ENCODE results near the gene MED1. TPM values are rescaled to one million over a fixed set of nuclear protein-coding genes. Genes with fewer than 3 reads are reported as not detected.
"Not testable (repeated sequence)": the region's sequence is repeated elsewhere in the genome, so short reads cannot be mapped to it uniquely, and the experiment has no call there.

The MED1 gene
- polyA plus RNA-seq (2013, experiment 1 of 4), result 55.0 TPM
- 64.9 TPM for polyA plus RNA-seq (2013, experiment 2 of 4)
- 37.8 TPM for polyA plus RNA-seq (2013, experiment 3 of 4)
- 44.0 TPM for polyA plus RNA-seq (2013, experiment 4 of 4)

DNA sequence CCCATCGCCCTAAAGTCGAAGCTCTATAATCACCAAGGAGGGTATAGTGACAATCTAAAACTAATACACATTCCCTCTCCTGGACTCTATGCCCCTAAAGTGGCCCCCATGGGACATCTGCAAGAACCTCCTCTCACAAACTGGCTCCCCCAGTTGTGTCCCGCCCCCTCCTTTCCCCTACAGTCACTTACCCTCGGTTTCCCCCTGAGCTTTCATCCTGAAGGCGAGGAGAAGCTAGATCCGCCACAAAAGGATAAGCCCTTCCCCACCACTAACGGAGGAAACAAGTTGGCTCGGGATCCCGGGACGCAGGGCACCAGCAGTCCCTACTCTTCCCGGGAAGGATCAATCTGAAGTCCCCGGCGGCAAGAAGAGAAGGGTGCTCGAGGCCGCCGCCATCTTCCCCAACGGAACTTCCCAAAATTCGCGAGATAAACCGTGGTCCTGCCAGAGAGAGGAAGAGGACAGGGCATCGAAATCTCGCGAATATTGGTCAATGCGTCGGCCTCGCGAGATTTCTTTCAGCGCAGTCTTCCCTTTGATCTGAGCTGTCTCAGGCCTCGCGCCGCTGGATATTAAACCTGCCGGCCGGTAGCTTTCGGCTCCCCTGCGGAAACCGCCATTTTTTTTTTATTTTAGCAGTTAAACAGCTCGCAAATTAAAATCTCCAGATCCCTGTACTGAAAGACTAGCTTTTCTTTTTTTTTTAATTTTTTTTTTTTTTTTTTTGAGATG lies at the start of gene MED1:
TSS of gene MED1 (minus strand) at position 417 of the 735 bp plus-strand sequence. CDS start at position 216, 201 bp downstream.
- WGBS, 2 experiments, result 1% methylated on average over 37 of the region's 37 CpGs
- H3K36me3 ChIP-seq (ENCODE audit: control insufficient read depth, insufficient read depth, low read length), result peaks cover 15% of the 10 kb centered on the region
- H3K27me3 ChIP-seq (ENCODE audit: control insufficient read depth, insufficient read depth, low read length, poor library complexity, severe bottlenecking), result no peaks in the 10 kb centered on the region
- H3K9me3 ChIP-seq (ENCODE audit: control insufficient read depth, low read length), result no peaks in the 10 kb centered on the region
- H3K4me3 ChIP-seq (ENCODE audit: insufficient read depth, low read depth, low read length), result peak within 1 kb of the TSS; percentile 93
- H3K4me1 ChIP-seq (ENCODE audit: control insufficient read depth, insufficient read depth, low read length), result peaks cover 6% of the 10 kb centered on the region
- H3K27ac ChIP-seq (ENCODE audit: insufficient read depth, low read depth, low read length, poor library complexity, severe bottlenecking), result peak within 1 kb of the TSS; percentile 73

- not testable (repeated sequence) for H3K4me1 ChIP-seq (ENCODE audit: control insufficient read depth, insufficient read depth, low read length); H3K27me3 ChIP-seq (ENCODE audit: control insufficient read depth, insufficient read depth, low read length, poor library complexity, severe bottlenecking); H3K27ac ChIP-seq (ENCODE audit: insufficient read depth, low read depth, low read length, poor library complexity, severe bottlenecking); H3K9me3 ChIP-seq (ENCODE audit: control insufficient read depth, low read length); H3K4me3 ChIP-seq (ENCODE audit: insufficient read depth, low read depth, low read length)
- WGBS, 2 experiments, result 93 to 94% methylated on average over 12 of the region's 12 CpGs
- peaks cover 34% of the 10 kb centered on the region for H3K36me3 ChIP-seq (ENCODE audit: control insufficient read depth, insufficient read depth, low read length)
Observed at GRCh38 chr17:39496921-39497320, 45.9 kb upstream of the MED1 start.

GRCh38 chr17:39487946-39488345 lies 36.9 kb upstream of the MED1 start:
- Histone ChIP-seq H3K4me1 (ENCODE audit: control insufficient read depth, insufficient read depth, low read length) (no peaks in the 10 kb centered on the region), H3K9me3 (ENCODE audit: control insufficient read depth, low read length) (no peaks in the 10 kb centered on the region), H3K27me3 (ENCODE audit: control insufficient read depth, insufficient read depth, low read length, poor library complexity, severe bottlenecking) (no peaks in the 10 kb centered on the region), H3K36me3 (ENCODE audit: control insufficient read depth, insufficient read depth, low read length) (peaks cover 23% of the 10 kb centered on the region), H3K27ac (ENCODE audit: insufficient read depth, low read depth, low read length, poor library complexity, severe bottlenecking) (no peak overlapping the region), H3K4me3 (ENCODE audit: insufficient read depth, low read depth, low read length) (no peak overlapping the region)
- 95 to 96% methylated on average over 4 of the region's 4 CpGs for WGBS, 2 experiments

DNA sequence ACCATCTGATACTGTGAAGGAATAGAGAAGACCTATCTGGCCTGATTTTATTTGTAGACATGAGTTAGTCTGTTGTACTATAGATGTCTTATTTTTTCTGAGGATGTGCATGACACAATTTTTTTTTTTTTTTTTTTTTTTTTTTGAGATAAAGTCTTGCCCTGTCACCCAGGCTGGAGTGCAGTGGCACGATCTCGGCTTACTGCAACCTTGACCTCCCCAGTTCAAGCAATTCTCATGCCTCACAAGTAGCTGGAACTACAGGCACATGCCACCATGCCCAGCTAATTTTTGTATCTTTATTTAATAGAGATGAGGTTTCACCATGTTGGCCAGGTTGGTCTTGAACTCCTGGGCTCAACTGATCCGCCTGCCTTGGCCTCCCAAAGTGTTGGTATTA lies 36.4 kb upstream of the MED1 start:
- 96 to 97% methylated on average over 3 of the region's 3 CpGs for WGBS, 2 experiments
- peaks cover 19% of the 10 kb centered on the region for H3K36me3 ChIP-seq (ENCODE audit: control insufficient read depth, insufficient read depth, low read length)
- H3K27ac ChIP-seq (ENCODE audit: insufficient read depth, low read depth, low read length, poor library complexity, severe bottlenecking); H3K4me1 ChIP-seq (ENCODE audit: control insufficient read depth, insufficient read depth, low read length); H3K27me3 ChIP-seq (ENCODE audit: control insufficient read depth, insufficient read depth, low read length, poor library complexity, severe bottlenecking); H3K9me3 ChIP-seq (ENCODE audit: control insufficient read depth, low read length); H3K4me3 ChIP-seq (ENCODE audit: insufficient read depth, low read depth, low read length): not testable (repeated sequence)

DNA sequence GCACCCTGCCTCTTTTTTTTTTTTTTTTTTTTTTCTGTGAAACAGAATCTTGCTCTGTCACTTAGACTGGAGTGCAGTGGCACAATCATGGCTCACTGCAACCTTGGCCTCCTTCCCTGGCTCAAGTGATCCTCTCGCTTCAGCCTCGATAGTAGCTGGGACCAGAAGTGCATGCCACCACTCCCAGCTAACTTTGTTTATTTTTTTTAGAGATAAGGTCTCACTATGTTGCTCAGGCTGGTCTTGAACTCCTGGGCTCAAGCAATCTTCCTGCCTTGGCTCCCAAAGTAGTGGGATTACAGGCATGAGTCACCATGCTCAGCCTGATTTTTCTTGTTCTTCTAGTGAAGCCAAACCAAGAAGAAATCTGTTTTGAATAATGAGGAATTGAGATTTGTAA lies 35.2 kb upstream of the MED1 start:
- Histone ChIP-seq H3K9me3 (ENCODE audit: control insufficient read depth, low read length) (no peaks in the 10 kb centered on the region), H3K4me3 (ENCODE audit: insufficient read depth, low read depth, low read length) (no peak overlapping the region), H3K27ac (ENCODE audit: insufficient read depth, low read depth, low read length, poor library complexity, severe bottlenecking) (no peak overlapping the region), H3K4me1 (ENCODE audit: control insufficient read depth, insufficient read depth, low read length) (no peaks in the 10 kb centered on the region), H3K36me3 (ENCODE audit: control insufficient read depth, insufficient read depth, low read length) (peaks cover 13% of the 10 kb centered on the region), H3K27me3 (ENCODE audit: control insufficient read depth, insufficient read depth, low read length, poor library complexity, severe bottlenecking) (no peaks in the 10 kb centered on the region)
- WGBS, 2 experiments, result 91 to 92% methylated on average over 2 of the region's 2 CpGs

DNA sequence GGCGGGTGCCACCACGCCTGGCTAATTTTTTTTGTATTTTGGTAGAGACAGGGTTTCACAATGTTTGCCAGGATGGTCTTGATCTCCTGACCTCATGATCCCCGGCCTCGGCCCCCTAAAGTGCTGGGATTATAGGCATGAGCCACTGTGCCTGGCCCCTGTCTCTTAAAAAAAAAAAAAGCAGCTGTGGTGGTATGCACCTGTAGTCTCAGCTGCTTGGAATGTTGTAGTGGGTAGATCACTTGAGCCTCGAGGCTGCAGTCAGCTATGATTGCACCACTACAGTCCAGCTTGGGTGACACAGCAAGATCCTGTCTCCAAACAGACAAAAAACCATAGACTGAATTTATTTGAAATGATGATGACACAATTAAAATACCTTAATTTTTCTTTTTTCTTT lies 34.5 kb upstream of the MED1 start:
- H3K4me1 ChIP-seq (ENCODE audit: control insufficient read depth, insufficient read depth, low read length), result no peaks in the 10 kb centered on the region
- WGBS, 2 experiments, result 91 to 97% methylated on average over 4 to 5 of the region's 5 CpGs
- H3K4me3 ChIP-seq (ENCODE audit: insufficient read depth, low read depth, low read length), result no peak overlapping the region
- peaks cover 8% of the 10 kb centered on the region for H3K36me3 ChIP-seq (ENCODE audit: control insufficient read depth, insufficient read depth, low read length)
- no peaks in the 10 kb centered on the region for H3K27me3 ChIP-seq (ENCODE audit: control insufficient read depth, insufficient read depth, low read length, poor library complexity, severe bottlenecking)
- H3K27ac ChIP-seq (ENCODE audit: insufficient read depth, low read depth, low read length, poor library complexity, severe bottlenecking), result no peak overlapping the region
- H3K9me3 ChIP-seq (ENCODE audit: control insufficient read depth, low read length), result no peaks in the 10 kb centered on the region

DNA sequence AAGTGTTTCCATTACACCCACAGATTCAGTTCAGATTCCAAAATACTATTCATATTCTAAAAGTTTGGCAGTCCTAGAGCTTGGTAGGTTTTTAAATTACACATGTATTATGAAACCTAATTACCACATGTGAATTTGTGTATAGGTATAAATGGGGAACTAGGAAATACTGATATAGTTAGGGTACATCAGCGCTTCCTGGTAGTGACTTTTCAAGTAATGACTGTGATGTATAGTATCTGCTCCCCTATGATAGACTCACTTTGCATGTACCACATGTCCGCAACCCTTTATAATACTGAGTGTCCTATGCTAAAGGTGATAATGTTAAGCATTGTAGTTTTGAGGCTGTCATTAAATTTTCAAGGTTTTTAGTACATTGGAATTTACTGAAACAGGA lies 33.1 kb upstream of the MED1 start:
- H3K27me3 ChIP-seq (ENCODE audit: control insufficient read depth, insufficient read depth, low read length, poor library complexity, severe bottlenecking), result no peaks in the 10 kb centered on the region
- no peak overlapping the region for H3K4me3 ChIP-seq (ENCODE audit: insufficient read depth, low read depth, low read length)
- peaks cover 4% of the 10 kb centered on the region for H3K36me3 ChIP-seq (ENCODE audit: control insufficient read depth, insufficient read depth, low read length)
- no peak overlapping the region for H3K27ac ChIP-seq (ENCODE audit: insufficient read depth, low read depth, low read length, poor library complexity, severe bottlenecking)
- no peaks in the 10 kb centered on the region for H3K9me3 ChIP-seq (ENCODE audit: control insufficient read depth, low read length)
- no peaks in the 10 kb centered on the region for H3K4me1 ChIP-seq (ENCODE audit: control insufficient read depth, insufficient read depth, low read length)
- 90 to 94% methylated on average over 2 of the region's 2 CpGs for WGBS, 2 experiments

- peaks cover 4% of the 10 kb centered on the region for H3K36me3 ChIP-seq (ENCODE audit: control insufficient read depth, insufficient read depth, low read length)
- 97 to 100% methylated on average over 1 to 3 of the region's 6 CpGs for WGBS, 2 experiments
- no peaks in the 10 kb centered on the region for H3K4me1 ChIP-seq (ENCODE audit: control insufficient read depth, insufficient read depth, low read length)
- no peak overlapping the region for H3K27ac ChIP-seq (ENCODE audit: insufficient read depth, low read depth, low read length, poor library complexity, severe bottlenecking)
- no peaks in the 10 kb centered on the region for H3K27me3 ChIP-seq (ENCODE audit: control insufficient read depth, insufficient read depth, low read length, poor library complexity, severe bottlenecking)
- no peak overlapping the region for H3K4me3 ChIP-seq (ENCODE audit: insufficient read depth, low read depth, low read length)
- H3K9me3 ChIP-seq (ENCODE audit: control insufficient read depth, low read length), result no peaks in the 10 kb centered on the region
Observed at GRCh38 chr17:39483506-39483905, 32.4 kb upstream of the MED1 start.

- H3K36me3 ChIP-seq (ENCODE audit: control insufficient read depth, insufficient read depth, low read length); H3K4me1 ChIP-seq (ENCODE audit: control insufficient read depth, insufficient read depth, low read length); H3K27me3 ChIP-seq (ENCODE audit: control insufficient read depth, insufficient read depth, low read length, poor library complexity, severe bottlenecking); H3K27ac ChIP-seq (ENCODE audit: insufficient read depth, low read depth, low read length, poor library complexity, severe bottlenecking); H3K4me3 ChIP-seq (ENCODE audit: insufficient read depth, low read depth, low read length); H3K9me3 ChIP-seq (ENCODE audit: control insufficient read depth, low read length): not testable (repeated sequence)
- WGBS, 2 experiments, result 95 to 98% methylated on average over 8 of the region's 8 CpGs
Observed at GRCh38 chr17:39479631-39480030, 28.6 kb upstream of the MED1 start.

DNA sequence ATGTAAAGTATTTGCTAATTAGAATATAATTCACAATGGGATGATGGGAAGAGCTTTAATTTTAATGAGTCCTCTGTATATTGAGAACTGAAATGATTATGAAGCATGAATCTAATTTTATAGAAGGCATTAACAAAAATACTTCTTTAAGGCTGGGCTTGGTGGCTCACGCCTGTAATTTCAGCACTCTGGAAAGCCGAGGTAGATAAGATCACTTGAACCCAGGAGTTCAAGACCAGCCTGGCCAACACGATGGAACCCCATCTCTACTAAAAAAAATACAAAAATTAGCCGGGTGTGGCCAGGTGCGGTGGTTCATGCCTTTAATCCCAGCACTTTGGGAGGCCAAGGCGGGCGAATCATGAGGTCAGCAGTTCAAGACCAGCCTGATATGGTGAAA lies 22.2 kb upstream of the MED1 start:
- H3K4me1 ChIP-seq (ENCODE audit: control insufficient read depth, insufficient read depth, low read length), result no peaks in the 10 kb centered on the region
- H3K4me3 ChIP-seq (ENCODE audit: insufficient read depth, low read depth, low read length), result no peak overlapping the region
- WGBS, 2 experiments, result 93 to 94% methylated on average over 7 of the region's 7 CpGs
- H3K27me3 ChIP-seq (ENCODE audit: control insufficient read depth, insufficient read depth, low read length, poor library complexity, severe bottlenecking), result no peaks in the 10 kb centered on the region
- H3K36me3 ChIP-seq (ENCODE audit: control insufficient read depth, insufficient read depth, low read length), result peaks cover 30% of the 10 kb centered on the region
- H3K9me3 ChIP-seq (ENCODE audit: control insufficient read depth, low read length), result no peaks in the 10 kb centered on the region
- H3K27ac ChIP-seq (ENCODE audit: insufficient read depth, low read depth, low read length, poor library complexity, severe bottlenecking), result no peak overlapping the region

Data from ectodermal cell (in vitro differentiated cells).